Stomach (tissue), 4 donors: Measurements from ENCODE around the gene PLEKHM2.

Experiments used
- CTCF ChIP-seq, 7 experiments: fragments of 450-650 bp in 4 of 7; fragments of 200-600 bp in 3 of 7; sonication (generic) in 3 of 7; IDR thresholded peaks; one replicate each; pipeline ENCODE4 v1.5.1; 2016 to 2019; ENCODE audit warnings: antibody characterized with exemption in 7 of 7, control low read depth in 2 of 7, mild to moderate bottlenecking in 1 of 7
- EP300 ChIP-seq: sonication (generic); formaldehyde crosslinking; IDR thresholded peaks from one replicate; pipeline ENCODE4 v1.6.1; 2017; ENCODE audit warnings: antibody characterized with exemption
- POLR2A ChIP-seq, 4 donors: fragments of 450-650 bp; IDR thresholded peaks; one replicate each; pipeline ENCODE4 v1.6.1; 2016; ENCODE audit warnings: antibody characterized with exemption in 4 of 4, control low read depth in 2 of 4, mild to moderate bottlenecking in 1 of 4, moderate library complexity in 1 of 4

GRCh38 chr1:15758953-15759661, 75.0 kb downstream of the PLEKHM2 start:
- no peak for TF ChIP-seq CTCF (IDR thresholded peaks at IDR 0.05)
- TF ChIP-seq POLR2A (IDR thresholded peaks at IDR 0.05): no peak
- no peak for TF ChIP-seq EP300
